OCI-LY3 (cell line): Measurements from ENCODE around the gene PLPPR3.

ENCODE experiments used
- EZH2phosphoT487 ChIP-seq: fragments of 200-600 bp; shearing (Covaris generic); IDR thresholded peaks from 2 replicates; pipeline ENCODE4 v1.6.1; 2018; ENCODE audit warnings: antibody characterized with exemption, mixed run types, low read depth
- TF ChIP-seq, protein P1 (sequence below): fragments of 200-600, 300-600 bp; sonication (generic); IDR thresholded peaks from 2 replicates; pipeline ENCODE4 v1.5.1; 2014; ENCODE audit warnings: antibody characterized with exemption, low read length, low read depth

DNA sequence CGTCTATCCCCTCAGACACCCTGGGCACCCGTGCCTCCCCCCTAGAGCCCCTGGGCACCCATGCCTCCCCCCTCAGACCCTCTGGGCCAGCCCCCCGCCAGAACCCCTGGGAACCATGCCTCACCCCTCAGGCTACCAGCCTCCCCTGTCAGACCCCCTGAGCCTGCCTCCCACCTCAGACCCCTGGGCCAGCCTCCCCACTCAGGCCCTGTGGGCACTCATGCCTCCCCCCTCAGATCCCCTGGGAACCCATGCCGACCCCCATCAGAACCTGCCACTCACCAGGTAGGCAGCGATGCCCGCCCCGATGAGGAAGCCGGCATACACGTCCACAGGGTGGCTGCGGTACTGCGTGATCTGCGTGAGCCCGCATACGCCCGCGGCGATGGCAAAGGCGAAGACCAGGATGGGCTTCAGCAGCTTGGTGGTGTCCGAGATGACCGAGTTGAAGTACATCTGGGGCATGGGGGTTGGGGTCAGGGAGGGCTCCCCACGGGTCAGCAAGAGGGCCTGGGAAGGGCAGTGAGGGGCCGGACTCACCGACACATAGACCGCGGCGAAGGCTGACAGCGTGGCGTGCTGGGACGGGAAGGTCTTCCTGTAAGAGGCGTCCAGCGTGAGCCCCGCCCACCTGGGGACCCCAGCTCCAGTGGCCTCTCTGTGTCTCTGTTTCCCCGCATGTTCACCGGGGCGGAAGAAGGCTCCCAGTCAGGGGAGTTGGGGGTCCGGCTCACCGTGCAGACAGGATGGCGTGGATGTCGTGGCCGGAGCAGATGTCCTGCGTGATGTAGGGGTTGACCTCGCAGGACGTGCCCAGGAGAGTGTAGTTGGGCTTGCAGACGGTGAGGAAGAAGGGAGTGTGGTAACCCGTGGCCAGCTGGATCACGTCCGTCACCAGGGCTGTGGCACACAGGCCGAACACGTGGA lies 7.3 kb downstream of the PLPPR3 start:
- TF ChIP-seq, protein P1, sequence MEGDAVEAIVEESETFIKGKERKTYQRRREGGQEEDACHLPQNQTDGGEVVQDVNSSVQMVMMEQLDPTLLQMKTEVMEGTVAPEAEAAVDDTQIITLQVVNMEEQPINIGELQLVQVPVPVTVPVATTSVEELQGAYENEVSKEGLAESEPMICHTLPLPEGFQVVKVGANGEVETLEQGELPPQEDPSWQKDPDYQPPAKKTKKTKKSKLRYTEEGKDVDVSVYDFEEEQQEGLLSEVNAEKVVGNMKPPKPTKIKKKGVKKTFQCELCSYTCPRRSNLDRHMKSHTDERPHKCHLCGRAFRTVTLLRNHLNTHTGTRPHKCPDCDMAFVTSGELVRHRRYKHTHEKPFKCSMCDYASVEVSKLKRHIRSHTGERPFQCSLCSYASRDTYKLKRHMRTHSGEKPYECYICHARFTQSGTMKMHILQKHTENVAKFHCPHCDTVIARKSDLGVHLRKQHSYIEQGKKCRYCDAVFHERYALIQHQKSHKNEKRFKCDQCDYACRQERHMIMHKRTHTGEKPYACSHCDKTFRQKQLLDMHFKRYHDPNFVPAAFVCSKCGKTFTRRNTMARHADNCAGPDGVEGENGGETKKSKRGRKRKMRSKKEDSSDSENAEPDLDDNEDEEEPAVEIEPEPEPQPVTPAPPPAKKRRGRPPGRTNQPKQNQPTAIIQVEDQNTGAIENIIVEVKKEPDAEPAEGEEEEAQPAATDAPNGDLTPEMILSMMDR = no peak
- TF ChIP-seq EZH2phosphoT487 = no peak
